ENCODE results near the gene TMEM107.

DNA sequence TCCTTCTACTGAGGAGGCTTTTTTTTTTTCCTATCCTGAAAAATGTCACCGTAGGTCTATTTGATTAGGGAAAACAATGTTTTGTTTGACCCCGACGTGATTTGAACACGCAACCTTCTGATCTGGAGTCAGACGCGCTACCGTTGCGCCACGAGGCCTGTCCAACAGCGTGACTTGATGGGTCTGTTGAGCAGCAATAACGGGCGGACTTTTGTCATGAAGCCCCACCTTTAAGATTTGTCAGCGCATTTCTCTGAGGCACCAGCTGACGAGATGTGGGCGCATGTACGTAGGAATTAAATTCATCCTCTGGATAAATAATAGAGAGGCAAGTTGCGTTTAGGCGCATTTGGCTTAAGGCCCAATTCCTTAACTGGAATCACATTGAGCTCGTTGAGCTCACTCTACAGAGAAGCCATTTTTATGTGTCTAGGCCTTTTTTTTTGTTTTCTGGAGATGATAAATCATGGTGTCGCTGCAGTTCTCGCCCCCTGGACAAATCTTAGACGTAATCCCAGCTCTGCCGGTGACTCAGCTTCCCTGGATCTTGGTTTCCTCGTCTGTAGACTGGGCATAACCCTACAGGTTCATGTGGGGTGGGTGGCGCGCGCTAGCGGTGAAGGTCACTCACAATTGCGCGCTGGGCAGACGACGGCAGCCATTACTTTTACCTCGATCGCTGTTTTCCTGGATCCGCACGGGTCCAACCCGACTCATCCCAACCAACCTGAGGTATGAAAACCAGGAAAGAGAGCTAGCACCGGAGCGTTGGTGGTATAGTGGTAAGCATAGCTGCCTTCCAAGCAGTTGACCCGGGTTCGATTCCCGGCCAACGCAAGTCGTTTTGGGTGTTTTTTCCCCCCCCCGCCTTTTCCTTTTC, 44.8 kb upstream of the TMEM107 start:
- TF ChIP-seq POLR2A (IDR thresholded peaks at IDR 0.05; ENCODE audit: low read length) (peak; percentile 48), GATA1 (IDR thresholded peaks at IDR 0.05; ENCODE audit: low read depth, low read length) (no peak)

Measured in erythroblast (primary cell).